OCI-LY3 (cell line): ENCODE data around the gene FAM222B.
"Not testable (repeated sequence)": the region's sequence is repeated elsewhere in the genome, so short reads cannot be mapped to it uniquely, and the experiment has no call there.

Source experiments
- H2AFZ ChIP-seq: fragments of 200-600, 300-600 bp; shearing (Covaris generic); 2 replicates; pipeline ENCODE4 v1.6.0; 2014; ENCODE audit warnings: antibody characterized with exemption, low read depth, low read length
- H3K27ac ChIP-seq: fragments of 200-600, 300-600 bp; sonication (generic); 2 replicates; pipeline ENCODE4 v1.5.1; 2014; ENCODE audit warnings: mild to moderate bottlenecking, low read length, moderate library complexity, mixed read lengths
- H3K27me3 ChIP-seq: fragments of 200-600, 300-600 bp; sonication (generic); 2 replicates; pipeline ENCODE4 v1.6.1; 2014; ENCODE audit warnings: low read depth, low read length, mixed read lengths
- H3K36me3 ChIP-seq: fragments of 200-600, 300-600 bp; sonication (generic); replicated peaks from 2 replicates; pipeline ENCODE3; 2014; ENCODE audit warnings: low read depth, low read length, mixed read lengths
- H3K4me1 ChIP-seq: fragments of 300-600, 200-600 bp; sonication (generic); 2 replicates; pipeline ENCODE4 v1.6.1; 2014; ENCODE audit warnings: low read length, mixed read lengths
- H3K4me2 ChIP-seq: fragments of 200-600, 300-600 bp; sonication (generic); 2 replicates; pipeline ENCODE4 v1.6.1; 2014; ENCODE audit warnings: low read length, mixed read lengths
- H3K4me3 ChIP-seq: fragments of 300-600, 200-600 bp; sonication (generic); 2 replicates; pipeline ENCODE4 v1.5.1; 2014; ENCODE audit warnings: antibody characterized with exemption, mild to moderate bottlenecking, low read length, moderate library complexity
- H3K79me2 ChIP-seq: fragments of 300-600, 200-600 bp; shearing (Covaris generic); 2 replicates; pipeline ENCODE4 v1.6.1; 2014; ENCODE audit warnings: mild to moderate bottlenecking, low read length, mixed read lengths
- H3K9ac ChIP-seq: fragments of 300-600, 200-600 bp; shearing (Covaris generic); 2 replicates; pipeline ENCODE4 v1.6.0; 2014; ENCODE audit warnings: mild to moderate bottlenecking, low read length, moderate library complexity
- H3K9me3 ChIP-seq: fragments of 200-600, 300-600 bp; shearing (Covaris generic); 2 replicates; pipeline ENCODE4 v1.6.1; 2014; ENCODE audit warnings: low read length, mixed read lengths; ENCODE audit not compliant: insufficient read depth
- H4K20me1 ChIP-seq: fragments of 200-600, 300-600 bp; sonication (generic); 2 replicates; pipeline ENCODE4 v1.6.1; 2016; ENCODE audit warnings: low read length, mixed read lengths; ENCODE audit not compliant: insufficient read depth
- CTCF ChIP-seq: fragments of 200-600, 300-600 bp; sonication (generic); IDR thresholded peaks from 2 replicates; pipeline ENCODE4 v1.5.1; 2014; ENCODE audit warnings: antibody characterized with exemption, low read length, low read depth
- EZH2phosphoT487 ChIP-seq: fragments of 200-600 bp; shearing (Covaris generic); IDR thresholded peaks from 2 replicates; pipeline ENCODE4 v1.6.1; 2018; ENCODE audit warnings: antibody characterized with exemption, mixed run types, low read depth

The FAM222B gene

DNA sequence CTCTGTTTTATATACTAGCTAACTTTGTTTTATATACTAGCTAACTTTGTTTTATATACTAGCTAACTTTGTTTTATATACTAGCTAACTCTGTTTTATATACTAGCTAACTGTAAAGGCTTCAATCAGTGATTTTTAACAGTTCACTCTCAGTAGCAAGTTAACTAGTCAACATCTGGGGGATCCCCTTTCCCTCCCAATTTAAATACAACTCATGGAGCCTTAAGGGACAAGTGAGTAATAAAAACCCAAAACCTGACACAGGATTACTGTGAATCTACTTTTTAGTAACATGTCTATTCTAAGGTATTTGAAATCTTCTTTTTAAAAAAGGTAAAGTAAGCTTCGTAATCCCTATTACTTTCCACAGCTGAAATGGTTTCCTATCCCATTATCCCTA is 32.2 kb downstream of the FAM222B start:
- H3K4me1 ChIP-seq, result peaks cover 37% of the 10 kb centered on the region
- no peaks in the 10 kb centered on the region for H3K9me3 ChIP-seq
- H3K4me2 ChIP-seq, result peak overlapping the region; percentile 93
- H3K9ac ChIP-seq, result no peak overlapping the region
- H4K20me1 ChIP-seq, result peaks cover 8% of the 10 kb centered on the region; the same call in 1 of the 2 replicates
- H3K4me3 ChIP-seq, result peak overlapping the region; percentile 88
- peaks cover 4% of the 10 kb centered on the region for H3K36me3 ChIP-seq
- TF ChIP-seq EZH2phosphoT487 (no peak), CTCF (no peak)
- H3K79me2 ChIP-seq, result peaks cover 73% of the 10 kb centered on the region
- no peak overlapping the region for H3K27ac ChIP-seq
- no peaks in the 10 kb centered on the region for H3K27me3 ChIP-seq
- H2AFZ ChIP-seq, result no peak overlapping the region

GRCh38 chr17:28807925-28808634 is 34.5 kb downstream of the FAM222B start:
- Histone ChIP-seq H3K4me2 (0 out of 2 replicates have a peak overlapping the region, but pooled peaks have one; percentile 4), H3K36me3 (peaks cover 4% of the 10 kb centered on the region), H4K20me1 (peaks cover 8% of the 10 kb centered on the region; the same call in 1 of the 2 replicates), H3K79me2 (peaks cover 60% of the 10 kb centered on the region), H3K4me3 (no peak overlapping the region), H3K9me3 (no peaks in the 10 kb centered on the region), H3K9ac (no peak overlapping the region), H3K27ac (no peak overlapping the region), H3K27me3 (no peaks in the 10 kb centered on the region), H3K4me1 (peaks cover 34% of the 10 kb centered on the region), H2AFZ (no peak overlapping the region)
- no peak for TF ChIP-seq EZH2phosphoT487
- TF ChIP-seq CTCF, result no peak

- TF ChIP-seq CTCF (no peak), EZH2phosphoT487 (no peak)
- Histone ChIP-seq H3K36me3 (no peaks in the 10 kb centered on the region), H3K9me3 (no peaks in the 10 kb centered on the region), H3K4me1 (0 out of 2 replicates have a peak, but pooled peaks cover 2% of the 10 kb centered on the region), H3K4me2 (no peak overlapping the region), H3K27ac (no peak overlapping the region), H3K9ac (no peak overlapping the region), H3K79me2 (peaks cover 26% of the 10 kb centered on the region), H2AFZ (no peak overlapping the region), H4K20me1 (peaks cover 8% of the 10 kb centered on the region; the same call in 1 of the 2 replicates), H3K4me3 (no peak overlapping the region), H3K27me3 (no peaks in the 10 kb centered on the region)
Observed at GRCh38 chr17:28796062-28796461, 46.5 kb downstream of the FAM222B start.

DNA sequence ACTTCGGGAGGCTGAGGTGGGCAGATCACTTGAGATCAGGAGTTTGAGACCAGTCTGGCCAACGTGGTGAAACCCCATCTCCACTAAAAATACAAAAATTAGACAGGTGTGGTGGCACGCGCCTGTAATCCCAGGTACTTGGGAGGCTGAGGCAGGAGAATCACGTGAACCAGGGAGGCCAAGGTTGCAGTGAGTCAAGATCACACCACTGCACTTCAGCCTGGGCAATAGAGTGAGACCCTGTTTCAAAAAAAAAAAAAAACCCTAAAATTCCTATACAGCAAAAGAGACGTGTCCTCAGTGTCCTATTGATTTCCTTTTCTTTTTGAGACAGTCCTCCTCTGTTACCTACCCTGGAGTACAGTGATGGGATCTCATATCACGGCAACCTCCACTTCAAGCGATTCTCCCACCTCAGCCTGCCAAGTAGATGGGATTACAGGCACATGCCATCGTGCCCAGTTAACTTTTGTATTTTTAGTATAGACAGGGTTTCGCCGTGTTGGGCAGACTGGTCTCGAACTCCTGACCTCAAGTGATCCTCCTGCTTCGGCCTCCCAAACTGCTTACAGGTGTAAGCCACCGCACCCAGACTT is 47.6 kb downstream of the FAM222B start:
- H4K20me1 ChIP-seq, H3K27ac ChIP-seq, H3K4me3 ChIP-seq, H3K4me2 ChIP-seq, H3K4me1 ChIP-seq, H3K9ac ChIP-seq, H3K9me3 ChIP-seq, H2AFZ ChIP-seq, H3K27me3 ChIP-seq, H3K36me3 ChIP-seq: not testable (repeated sequence)
- peaks cover 20% of the 10 kb centered on the region for H3K79me2 ChIP-seq
